ENCODE results near the gene MRPL3.

The MRPL3 gene

GRCh38 chr3:131457220-131457619 lies 45.6 kb downstream of the MRPL3 start:
- TF ChIP-seq CTCF (IDR thresholded peaks at IDR 0.05; ENCODE audit: low read depth, low read length): no peak
- DNase-seq (ENCODE audit: low read depth in 2 of 2): no peak
- H3K4me3 ChIP-seq (replicated peaks in 1 of 2; ENCODE audit: low read depth in 2 of 2, low read length in 2 of 2): no peak overlapping the region

GRCh38 chr3:131454501-131454900 lies 48.3 kb downstream of the MRPL3 start:
- DNase-seq (ENCODE audit: low read depth in 2 of 2): peak; percentile 20 to 62
- no peak overlapping the region for H3K4me3 ChIP-seq (replicated peaks in 1 of 2; ENCODE audit: low read depth in 2 of 2, low read length in 2 of 2)
- no peak for TF ChIP-seq CTCF (IDR thresholded peaks at IDR 0.05; ENCODE audit: low read depth, low read length)

GRCh38 chr3:131453533-131453932 lies 49.2 kb downstream of the MRPL3 start:
- H3K4me3 ChIP-seq (replicated peaks in 1 of 2; ENCODE audit: low read depth in 2 of 2, low read length in 2 of 2): no peak overlapping the region
- DNase-seq (ENCODE audit: low read depth in 2 of 2): peak in 1 of 2 donors; percentile 4
- no peak for TF ChIP-seq CTCF (IDR thresholded peaks at IDR 0.05; ENCODE audit: low read depth, low read length)

GRCh38 chr3:131447349-131447748 lies 55.4 kb downstream of the MRPL3 start:
- DNase-seq (ENCODE audit: low read depth in 2 of 2): no peak
- no peak for TF ChIP-seq CTCF (IDR thresholded peaks at IDR 0.05; ENCODE audit: low read depth, low read length)
- H3K4me3 ChIP-seq (replicated peaks in 1 of 2; ENCODE audit: low read depth in 2 of 2, low read length in 2 of 2): no peak overlapping the region

GRCh38 chr3:131444180-131444579 lies 58.6 kb downstream of the MRPL3 start:
- DNase-seq (ENCODE audit: low read depth in 2 of 2): no peak
- no peak for TF ChIP-seq CTCF (IDR thresholded peaks at IDR 0.05; ENCODE audit: low read depth, low read length)
- H3K4me3 ChIP-seq (replicated peaks in 1 of 2; ENCODE audit: low read depth in 2 of 2, low read length in 2 of 2): no peak overlapping the region

GRCh38 chr3:131439084-131439483 lies 63.7 kb downstream of the MRPL3 start:
- DNase-seq (ENCODE audit: low read depth in 2 of 2): no peak
- no peak for TF ChIP-seq CTCF (IDR thresholded peaks at IDR 0.05; ENCODE audit: low read depth, low read length)
- H3K4me3 ChIP-seq (replicated peaks in 1 of 2; ENCODE audit: low read depth in 2 of 2, low read length in 2 of 2): no peak overlapping the region

GRCh38 chr3:131435000-131435399 lies 67.8 kb downstream of the MRPL3 start:
- no peak for TF ChIP-seq CTCF (IDR thresholded peaks at IDR 0.05; ENCODE audit: low read depth, low read length)
- no peak for DNase-seq (ENCODE audit: low read depth in 2 of 2)

More at GRCh38 chr3:131435000-131435399, 67.8 kb downstream of the MRPL3 start:
- H3K4me3 ChIP-seq (replicated peaks in 1 of 2; ENCODE audit: low read depth in 2 of 2, low read length in 2 of 2): no peak overlapping the region

Measured in cardiac fibroblast (primary cell).